GM23248 (cell line): ENCODE measurements around the gene HYAL4.

Experiments used
- EZH2 ChIP-seq: fragments of 200-600 bp; sonication (generic); IDR thresholded peaks from 2 replicates; pipeline ENCODE4 v1.6.1; 2018; ENCODE audit warnings: antibody characterized with exemption, mild to moderate bottlenecking; ENCODE audit not compliant: insufficient read depth, poor library complexity, severe bottlenecking
- EZH2phosphoT487 ChIP-seq: fragments of 200-600 bp; sonication (generic); IDR thresholded peaks from 2 replicates; pipeline ENCODE4 v1.6.1; 2018; ENCODE audit warnings: antibody characterized with exemption, moderate library complexity, mild to moderate bottlenecking, low read depth; ENCODE audit not compliant: insufficient read depth

GRCh38 chr7:123864436-123864835, 19.5 kb downstream of the HYAL4 start:
- TF ChIP-seq EZH2 (no peak), EZH2phosphoT487 (no peak)
